Bronchial epithelial cell (primary cell): Measurements from ENCODE around the gene GRK2. TPM values are rescaled to one million over a fixed set of nuclear protein-coding genes. Genes with fewer than 3 reads are reported as not detected.

ENCODE experiments used
- DNase-seq: peaks from one replicate; pipeline ENCODE4 v3.0.0-alpha.2; 2010; ENCODE audit warnings: low read depth
- FAIRE-seq: peaks from 2 replicates; lab custom pipeline; 2011; peaks lifted over from hg19 to GRCh38; lab: Jason Lieb, UNC
- H3K27me3 ChIP-seq: 2 replicates; pipeline ENCODE4 v1.5.1; 2011; ENCODE audit warnings: low read length; ENCODE audit not compliant: control insufficient read depth, insufficient read depth
- H3K36me3 ChIP-seq: 2 replicates; pipeline ENCODE4 v1.5.1; 2011; ENCODE audit warnings: low read length; ENCODE audit not compliant: control insufficient read depth, insufficient read depth
- H3K4me3 ChIP-seq: 2 replicates; pipeline ENCODE4 v1.5.1; 2011; ENCODE audit warnings: mild to moderate bottlenecking, low read depth, low read length, control low read depth
- CTCF ChIP-seq: IDR thresholded peaks from 2 replicates; pipeline ENCODE4 v1.5.1; 2011; ENCODE audit warnings: mild to moderate bottlenecking, moderate library complexity, low read length, control low read depth, inconsistent platforms; ENCODE audit not compliant: insufficient read depth, severe bottlenecking
- total RNA-seq: library from RNA; depleted of rRNA; stranded (reverse); fragments of >200 nt; gene quantifications from 2 replicates; pipeline ENCODE4 v1.2.1, GENCODE V29; 2014

The GRK2 gene
- total RNA-seq, 1 donor from 2014 or later, result 55.0 TPM

- FAIRE-seq, result no peak
- Histone ChIP-seq H3K36me3 (peaks cover 57% of the 10 kb centered on the region), H3K4me3 (no peak overlapping the region), H3K27me3 (no peaks in the 10 kb centered on the region)
- no peak for DNase-seq
- TF ChIP-seq CTCF, result no peak
These were observed 16.7 kb downstream of the GRK2 start for GRCh38 chr11:67282876-67283371.

- DNase-seq (no peak), FAIRE-seq (no peak)
- Histone ChIP-seq H3K36me3 (peaks cover 57% of the 10 kb centered on the region), H3K27me3 (no peaks in the 10 kb centered on the region), H3K4me3 (no peak overlapping the region)
- TF ChIP-seq CTCF, result no peak
These were observed 17.2 kb downstream of the GRK2 start for GRCh38 chr11:67283481-67283963.

GRCh38 chr11:67284811-67285540 is 18.7 kb downstream of the GRK2 start:
- peaks cover 45% of the 10 kb centered on the region for H3K36me3 ChIP-seq
- no peak for DNase-seq
- no peaks in the 10 kb centered on the region for H3K27me3 ChIP-seq
- no peak for TF ChIP-seq CTCF
- no peak overlapping the region for H3K4me3 ChIP-seq
- no peak for FAIRE-seq

GRCh38 chr11:67285541-67286498 is 19.5 kb downstream of the GRK2 start:
- no peak for TF ChIP-seq CTCF
- Histone ChIP-seq H3K36me3 (peaks cover 45% of the 10 kb centered on the region), H3K27me3 (no peaks in the 10 kb centered on the region), H3K4me3 (no peak overlapping the region)
- no peak for FAIRE-seq
- no peak for DNase-seq

- FAIRE-seq (no peak), DNase-seq (no peak)
- no peaks in the 10 kb centered on the region for H3K27me3 ChIP-seq
- TF ChIP-seq CTCF, result no peak
- peaks cover 41% of the 10 kb centered on the region for H3K36me3 ChIP-seq
- H3K4me3 ChIP-seq, result no peak overlapping the region
These were observed 20.5 kb downstream of the GRK2 start for GRCh38 chr11:67286621-67287333.
